Gastrocnemius medialis (tissue), 4 donors: Measurements from ENCODE around the gene ZNRF1. TPM values are rescaled to one million over a fixed set of nuclear protein-coding genes. Genes with fewer than 3 reads are reported as not detected.
A peak's percentile ranks its signal among the peaks of the same experiment; 100 is the strongest.

Source experiments
- ATAC-seq, 2 donors: fragments of 150-250 bp; one replicate each; pipeline ENCODE4 v1.9.1; 2016
- DNase-seq, 2 donors: peaks; one replicate each; pipeline ENCODE4 v3.0.0-alpha.2; 2019
- H3K27ac ChIP-seq, 4 donors: fragments of 200-600 bp; sonication (generic); 1 replicate in 1 of 4; 2 replicates in 3 of 4; pipeline ENCODE4 v1.5.1; 2016 to 2018; ENCODE audit warnings: mild to moderate bottlenecking in 2 of 4, moderate library complexity in 1 of 4
- H3K27me3 ChIP-seq, 3 donors: fragments of 200-600 bp; sonication (generic) in 2 of 3; 1 replicate in 1 of 3; 2 replicates in 2 of 3; pipeline versions ENCODE4 v1.5.1 to v1.6.0; 2016 to 2019; ENCODE audit warnings: mild to moderate bottlenecking in 1 of 3, moderate library complexity in 1 of 3
- H3K36me3 ChIP-seq, 2 donors: fragments of 200-600 bp; sonication (generic) in 1 of 2; one replicate each; pipeline ENCODE4 v1.5.1; 2017 to 2018
- H3K4me1 ChIP-seq, 2 donors: fragments of 200-600 bp; sonication (generic) in 1 of 2; one replicate each; pipeline ENCODE4 v1.5.1; 2016 to 2017; ENCODE audit warnings: mild to moderate bottlenecking in 2 of 2
- H3K4me3 ChIP-seq, 4 donors: fragments of 200-600 bp; sonication (generic) in 3 of 4; 1 replicate in 1 of 4; 2 replicates in 3 of 4; pipeline ENCODE4 v1.5.1; 2016 to 2019; ENCODE audit warnings: mild to moderate bottlenecking in 2 of 4
- H3K9me3 ChIP-seq, 3 donors: fragments of 200-600 bp; sonication (generic) in 2 of 3; 1 replicate in 1 of 3; 2 replicates in 2 of 3; pipeline ENCODE4 v1.5.1; 2016 to 2019
- CTCF ChIP-seq, 5 experiments: fragments of 450-650 bp in 3 of 5; fragments of 200-600 bp in 2 of 5; sonication (generic) in 2 of 5; IDR thresholded peaks in 4 of 5; conservative IDR thresholded peaks in 1 of 5; 1 replicate in 4 of 5; 2 replicates in 1 of 5; pipeline ENCODE4 v1.5.1; 2016 to 2019; ENCODE audit warnings: antibody characterized with exemption in 5 of 5, mild to moderate bottlenecking in 3 of 5, moderate library complexity in 3 of 5
- POLR2A ChIP-seq, 2 donors: fragments of 450-650 bp; IDR thresholded peaks; one replicate each; pipeline ENCODE4 v1.6.1; 2017; ENCODE audit warnings: antibody characterized with exemption in 2 of 2, mild to moderate bottlenecking in 2 of 2, moderate library complexity in 2 of 2
- in situ Hi-C, 4 donors: fragments of 200-750 bp; cut with MboI; loops; one replicate each; pipeline versions ENCODE4 v1.15.0 to v1.8.0; 2017; ENCODE audit warnings: low sequenced_read_pairs in 4 of 4
- intact Hi-C: fragments of 100-400 bp; cut with DNase I; formaldehyde crosslinking; loops from one replicate; pipeline ENCODE4 v1.15.1; 2023; ENCODE audit warnings: low total_unique reads
- total RNA-seq, 4 donors: library from RNA; depleted of rRNA; stranded (reverse); fragments of >200 nt; gene quantifications; one replicate each; pipeline versions ENCODE4 v1.1.0 to v1.2.3, GENCODE V29; 2016

ZNRF1 gene
- total RNA-seq, 4 donors from 2014 or later = 21.7 to 37.1 (median 30.2) TPM

- intact Hi-C loops = no loop called here
- TF ChIP-seq CTCF (IDR thresholded peaks at IDR 0.05 in 4 of 5, conservative IDR thresholded peaks at IDR 0.05 in 1 of 5) = no peak
- TF ChIP-seq POLR2A (IDR thresholded peaks at IDR 0.05) = no peak
- DNase-seq = no peak
- H3K9me3 ChIP-seq = no peaks in the 10 kb centered on the region
- no peaks in the 10 kb centered on the region for H3K27me3 ChIP-seq
- H3K27ac ChIP-seq = no peak overlapping the region
- in situ Hi-C loops = no loop called here
- H3K4me3 ChIP-seq = no peak overlapping the region
- ATAC-seq = no peak
- H3K4me1 ChIP-seq = peaks cover 14 to 18% of the 10 kb centered on the region in 2 donors
- H3K36me3 ChIP-seq = no peaks in the 10 kb centered on the region
Observed at GRCh38 chr16:75029854-75030253, 31.0 kb downstream of the ZNRF1 start.

GRCh38 chr16:75032655-75033054, 33.8 kb downstream of the ZNRF1 start:
- H3K9me3 ChIP-seq = no peaks in the 10 kb centered on the region
- H3K4me3 ChIP-seq = no peak overlapping the region
- no peaks in the 10 kb centered on the region for H3K36me3 ChIP-seq
- no peak overlapping the region for H3K27ac ChIP-seq
- TF ChIP-seq CTCF (IDR thresholded peaks at IDR 0.05 in 4 of 5, conservative IDR thresholded peaks at IDR 0.05 in 1 of 5) (no peak), POLR2A (IDR thresholded peaks at IDR 0.05) (no peak)
- H3K27me3 ChIP-seq = no peaks in the 10 kb centered on the region
- ATAC-seq = no peak
- peaks cover 0 to 3% of the 10 kb centered on the region in 2 donors for H3K4me1 ChIP-seq
- no peak for DNase-seq
- intact Hi-C loops (no loop called here), in situ Hi-C loops (no loop called here)

- intact Hi-C loops = no loop called here
- Histone ChIP-seq H3K27ac (no peak overlapping the region), H3K9me3 (no peaks in the 10 kb centered on the region), H3K27me3 (no peaks in the 10 kb centered on the region), H3K4me1 (peaks cover 0 to 3% of the 10 kb centered on the region in 2 donors), H3K36me3 (no peaks in the 10 kb centered on the region), H3K4me3 (no peak overlapping the region)
- in situ Hi-C loops = no loop called here
- DNase-seq (no peak), ATAC-seq (no peak)
- TF ChIP-seq POLR2A (IDR thresholded peaks at IDR 0.05) (no peak), CTCF (IDR thresholded peaks at IDR 0.05 in 4 of 5, conservative IDR thresholded peaks at IDR 0.05 in 1 of 5) (no peak)
Observed at GRCh38 chr16:75035410-75035968, 36.7 kb downstream of the ZNRF1 start.

GRCh38 chr16:75038036-75038858, 39.4 kb downstream of the ZNRF1 start:
- DNase-seq (no peak), ATAC-seq (no peak)
- Histone ChIP-seq H3K27me3 (no peaks in the 10 kb centered on the region), H3K36me3 (no peaks in the 10 kb centered on the region), H3K9me3 (no peaks in the 10 kb centered on the region), H3K4me1 (peaks cover 11 to 14% of the 10 kb centered on the region in 2 donors), H3K4me3 (no peak overlapping the region), H3K27ac (peak overlapping the region in 1 of 4 donors; percentile 14)
- intact Hi-C loops (no loop called here), in situ Hi-C loops (no loop called here)
- TF ChIP-seq CTCF (IDR thresholded peaks at IDR 0.05 in 4 of 5, conservative IDR thresholded peaks at IDR 0.05 in 1 of 5) (no peak), POLR2A (IDR thresholded peaks at IDR 0.05) (no peak)
